ENCODE results near the gene MSH2.

GRCh38 chr2:47508080-47508479, 105.1 kb downstream of the MSH2 start:
- TF ChIP-seq, protein P1, sequence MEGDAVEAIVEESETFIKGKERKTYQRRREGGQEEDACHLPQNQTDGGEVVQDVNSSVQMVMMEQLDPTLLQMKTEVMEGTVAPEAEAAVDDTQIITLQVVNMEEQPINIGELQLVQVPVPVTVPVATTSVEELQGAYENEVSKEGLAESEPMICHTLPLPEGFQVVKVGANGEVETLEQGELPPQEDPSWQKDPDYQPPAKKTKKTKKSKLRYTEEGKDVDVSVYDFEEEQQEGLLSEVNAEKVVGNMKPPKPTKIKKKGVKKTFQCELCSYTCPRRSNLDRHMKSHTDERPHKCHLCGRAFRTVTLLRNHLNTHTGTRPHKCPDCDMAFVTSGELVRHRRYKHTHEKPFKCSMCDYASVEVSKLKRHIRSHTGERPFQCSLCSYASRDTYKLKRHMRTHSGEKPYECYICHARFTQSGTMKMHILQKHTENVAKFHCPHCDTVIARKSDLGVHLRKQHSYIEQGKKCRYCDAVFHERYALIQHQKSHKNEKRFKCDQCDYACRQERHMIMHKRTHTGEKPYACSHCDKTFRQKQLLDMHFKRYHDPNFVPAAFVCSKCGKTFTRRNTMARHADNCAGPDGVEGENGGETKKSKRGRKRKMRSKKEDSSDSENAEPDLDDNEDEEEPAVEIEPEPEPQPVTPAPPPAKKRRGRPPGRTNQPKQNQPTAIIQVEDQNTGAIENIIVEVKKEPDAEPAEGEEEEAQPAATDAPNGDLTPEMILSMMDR (IDR thresholded peaks at IDR 0.05): no peak
- TF ChIP-seq POLR2A (IDR thresholded peaks at IDR 0.05): no peak

Data from vagina (tissue), 2 donors.